Glutamatergic neuron (in vitro differentiated cells): ENCODE measurements around the gene DMBT1. TPM values are rescaled to one million over a fixed set of nuclear protein-coding genes. Genes with fewer than 3 reads are reported as not detected.
"Not testable (repeated sequence)": the region's sequence is repeated elsewhere in the genome, so short reads cannot be mapped to it uniquely, and the experiment has no call there.

Source experiments
- DNase-seq: peaks from one replicate; pipeline ENCODE4 v3.0.0; 2022
- H3K27ac Mint-ChIP-seq: one replicate; pipeline ENCODE4 v1.8.0; 2020; ENCODE audit warnings: mild to moderate bottlenecking, mixed read lengths, inconsistent platforms; ENCODE audit not compliant: unreplicated experiment
- H3K27me3 Mint-ChIP-seq: one replicate; pipeline ENCODE4 v1.8.0; 2020; ENCODE audit warnings: mild to moderate bottlenecking, moderate library complexity, mixed read lengths, inconsistent platforms; ENCODE audit not compliant: unreplicated experiment
- H3K36me3 Mint-ChIP-seq: one replicate; pipeline ENCODE4 v1.8.0; 2020; ENCODE audit warnings: mild to moderate bottlenecking, mixed read lengths, inconsistent platforms; ENCODE audit not compliant: unreplicated experiment
- H3K4me1 Mint-ChIP-seq: one replicate; pipeline ENCODE4 v1.8.0; 2020; ENCODE audit warnings: mild to moderate bottlenecking, low read depth, mixed read lengths, inconsistent platforms; ENCODE audit not compliant: unreplicated experiment
- H3K4me3 Mint-ChIP-seq: one replicate; pipeline ENCODE4 v1.8.0; 2020; ENCODE audit warnings: mild to moderate bottlenecking, mixed read lengths, inconsistent platforms; ENCODE audit not compliant: unreplicated experiment
- H3K9me3 Mint-ChIP-seq: one replicate; pipeline ENCODE4 v1.8.0; 2020; ENCODE audit warnings: mild to moderate bottlenecking, moderate library complexity, mixed read lengths, inconsistent platforms; ENCODE audit not compliant: unreplicated experiment
- total RNA-seq: library from RNA; stranded (reverse); fragmentation: NEBNext Ultra II Directional; extraction: Animal tissue kit (Norgen Biotek cat#: 25700); gene quantifications from one replicate; pipeline ENCODE4 v1.2.1, GENCODE V29; 2021; ENCODE audit not compliant: unreplicated experiment
- TF ChIP-seq, protein P1 (sequence below): fragments of 200-600 bp; sonication (generic); IDR thresholded peaks from one replicate; pipeline ENCODE4 v1.5.0; 2021; ENCODE audit not compliant: partially characterized antibody, unreplicated experiment

DMBT1 gene
- total RNA-seq, 1 donor from 2014 or later: 0.17 TPM

DNA sequence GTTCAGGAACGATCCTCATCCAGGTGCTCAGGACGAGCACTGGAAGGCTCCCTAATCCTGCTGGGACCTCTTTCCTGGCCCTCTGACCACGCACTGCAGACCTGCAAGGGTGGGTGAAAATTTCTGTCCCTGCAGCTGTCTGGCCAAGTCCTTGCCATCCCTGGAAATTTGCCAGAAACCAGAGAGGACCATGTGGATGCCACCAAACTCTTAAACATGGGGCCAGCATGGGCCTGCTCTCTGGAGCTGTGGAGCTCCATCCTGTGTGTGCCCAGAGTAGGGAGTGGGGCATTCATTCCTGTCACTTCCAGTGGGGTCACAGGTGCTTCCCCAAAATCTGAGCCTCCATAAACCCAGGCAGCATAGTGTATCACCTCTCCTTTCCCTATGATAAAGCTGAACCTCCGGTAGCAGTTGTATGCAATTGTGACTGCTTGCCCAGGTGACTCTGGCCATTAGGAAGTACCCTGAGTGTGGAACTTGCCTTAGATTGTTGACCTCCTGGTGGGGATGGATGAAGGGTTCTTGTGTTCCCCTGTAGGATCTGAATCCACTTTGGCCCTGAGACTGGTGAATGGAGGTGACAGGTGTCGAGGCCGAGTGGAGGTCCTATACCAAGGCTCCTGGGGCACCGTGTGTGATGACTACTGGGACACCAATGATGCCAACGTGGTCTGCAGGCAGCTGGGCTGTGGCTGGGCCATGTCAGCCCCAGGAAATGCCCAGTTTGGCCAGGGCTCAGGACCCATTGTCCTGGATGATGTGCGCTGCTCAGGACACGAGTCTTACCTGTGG, 57.1 kb downstream of the DMBT1 start:
- Mint-ChIP-seq H3K4me3 (no peak overlapping the region), H3K27ac (no peak overlapping the region), H3K27me3 (peaks cover 2% of the 10 kb centered on the region), H3K4me1 (no peaks in the 10 kb centered on the region), H3K9me3 (no peaks in the 10 kb centered on the region), H3K36me3 (peaks cover 5% of the 10 kb centered on the region)
- TF ChIP-seq, protein P1, sequence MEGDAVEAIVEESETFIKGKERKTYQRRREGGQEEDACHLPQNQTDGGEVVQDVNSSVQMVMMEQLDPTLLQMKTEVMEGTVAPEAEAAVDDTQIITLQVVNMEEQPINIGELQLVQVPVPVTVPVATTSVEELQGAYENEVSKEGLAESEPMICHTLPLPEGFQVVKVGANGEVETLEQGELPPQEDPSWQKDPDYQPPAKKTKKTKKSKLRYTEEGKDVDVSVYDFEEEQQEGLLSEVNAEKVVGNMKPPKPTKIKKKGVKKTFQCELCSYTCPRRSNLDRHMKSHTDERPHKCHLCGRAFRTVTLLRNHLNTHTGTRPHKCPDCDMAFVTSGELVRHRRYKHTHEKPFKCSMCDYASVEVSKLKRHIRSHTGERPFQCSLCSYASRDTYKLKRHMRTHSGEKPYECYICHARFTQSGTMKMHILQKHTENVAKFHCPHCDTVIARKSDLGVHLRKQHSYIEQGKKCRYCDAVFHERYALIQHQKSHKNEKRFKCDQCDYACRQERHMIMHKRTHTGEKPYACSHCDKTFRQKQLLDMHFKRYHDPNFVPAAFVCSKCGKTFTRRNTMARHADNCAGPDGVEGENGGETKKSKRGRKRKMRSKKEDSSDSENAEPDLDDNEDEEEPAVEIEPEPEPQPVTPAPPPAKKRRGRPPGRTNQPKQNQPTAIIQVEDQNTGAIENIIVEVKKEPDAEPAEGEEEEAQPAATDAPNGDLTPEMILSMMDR: no peak
- DNase-seq: no peak

GRCh38 chr10:122618461-122619165, 58.1 kb downstream of the DMBT1 start:
- TF ChIP-seq, protein P1: no peak
- peaks cover 5% of the 10 kb centered on the region for H3K36me3 Mint-ChIP-seq
- peaks cover 3% of the 10 kb centered on the region for H3K9me3 Mint-ChIP-seq
- no peak overlapping the region for H3K4me3 Mint-ChIP-seq
- H3K27ac Mint-ChIP-seq: no peak overlapping the region
- H3K27me3 Mint-ChIP-seq: peaks cover 2% of the 10 kb centered on the region
- DNase-seq: no peak
- H3K4me1 Mint-ChIP-seq: no peaks in the 10 kb centered on the region

DNA sequence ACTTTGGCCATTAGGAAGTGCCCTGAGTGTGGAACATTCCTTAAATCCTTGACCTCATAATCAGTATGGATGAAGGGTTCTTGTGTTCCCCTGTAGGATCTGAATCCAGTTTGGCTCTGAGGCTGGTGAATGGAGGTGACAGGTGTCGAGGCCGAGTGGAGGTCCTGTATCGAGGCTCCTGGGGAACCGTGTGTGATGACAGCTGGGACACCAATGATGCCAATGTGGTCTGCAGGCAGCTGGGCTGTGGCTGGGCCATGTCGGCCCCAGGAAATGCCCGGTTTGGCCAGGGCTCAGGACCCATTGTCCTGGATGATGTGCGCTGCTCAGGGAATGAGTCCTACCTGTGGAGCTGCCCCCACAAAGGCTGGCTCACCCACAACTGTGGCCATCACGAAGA, 60.4 kb downstream of the DMBT1 start:
- H3K36me3 Mint-ChIP-seq, H3K9me3 Mint-ChIP-seq, H3K27me3 Mint-ChIP-seq, DNase-seq, H3K4me3 Mint-ChIP-seq, H3K4me1 Mint-ChIP-seq, H3K27ac Mint-ChIP-seq: not testable (repeated sequence)

GRCh38 chr10:122624546-122624945, 64.0 kb downstream of the DMBT1 start:
- Mint-ChIP-seq H3K9me3 (peaks cover 3% of the 10 kb centered on the region), H3K27me3 (peaks cover 2% of the 10 kb centered on the region)

GRCh38 chr10:122630526-122630925, 70.0 kb downstream of the DMBT1 start:
- Mint-ChIP-seq H3K27me3 (peaks cover 2% of the 10 kb centered on the region), H3K36me3 (no peaks in the 10 kb centered on the region), H3K27ac (no peak overlapping the region), H3K4me1 (no peaks in the 10 kb centered on the region), H3K9me3 (no peaks in the 10 kb centered on the region), H3K4me3 (no peak overlapping the region)
- no peak for DNase-seq
- TF ChIP-seq, protein P1: no peak

More at GRCh38 chr10:122624546-122624945, 64.0 kb downstream of the DMBT1 start:
- DNase-seq: no peak
- Mint-ChIP-seq H3K4me1 (no peaks in the 10 kb centered on the region), H3K36me3 (peaks cover 5% of the 10 kb centered on the region), H3K4me3 (no peak overlapping the region), H3K27ac (no peak overlapping the region)
- TF ChIP-seq, protein P1: no peak
